Neuronal stem cell (in vitro differentiated cells): ENCODE results near the gene NPY1R.

Source experiments
- DNase-seq: peaks from one replicate; pipeline ENCODE4 v3.0.0-alpha.2; 2013; ENCODE audit warnings: low spot score
- H2AFZ ChIP-seq: one replicate; pipeline ENCODE4 v1.6.1; 2013; ENCODE audit warnings: mild to moderate bottlenecking, low read length, inconsistent platforms
- H2AK5ac ChIP-seq: 2 replicates; pipeline ENCODE4 v1.6.1; 2013; ENCODE audit warnings: low read depth, mild to moderate bottlenecking, inconsistent platforms, low read length, moderate library complexity, mixed read lengths
- H2BK120ac ChIP-seq: 2 replicates; pipeline ENCODE4 v1.6.1; 2013; ENCODE audit warnings: low read depth, mild to moderate bottlenecking, inconsistent platforms, low read length, moderate library complexity, mixed read lengths
- H2BK12ac ChIP-seq: one replicate; pipeline ENCODE4 v1.6.1; 2013; ENCODE audit warnings: low read length, inconsistent platforms
- H2BK15ac ChIP-seq: 2 replicates; pipeline ENCODE4 v1.6.1; 2013; ENCODE audit warnings: mild to moderate bottlenecking, low read length, inconsistent platforms, mixed read lengths
- H2BK5ac ChIP-seq: one replicate; pipeline ENCODE4 v1.6.1; 2013; ENCODE audit warnings: inconsistent platforms, mild to moderate bottlenecking, low read length, moderate library complexity
- H3K14ac ChIP-seq: one replicate; pipeline ENCODE4 v1.6.1; 2013; ENCODE audit warnings: low read length, inconsistent platforms
- H3K18ac ChIP-seq: 2 replicates; pipeline ENCODE4 v1.6.1; 2013; ENCODE audit warnings: low read length, inconsistent platforms
- H3K23ac ChIP-seq: 2 replicates; pipeline ENCODE4 v1.6.1; 2013; ENCODE audit warnings: low read depth, mild to moderate bottlenecking, mixed read lengths, low read length, inconsistent platforms; ENCODE audit not compliant: poor library complexity
- H3K27ac ChIP-seq: replicated peaks from 3 replicates; pipeline ENCODE4 v1.5.1; 2013; ENCODE audit warnings: low read length, inconsistent platforms
- H3K27me3 ChIP-seq, 3 experiments: 2 replicates each; pipeline ENCODE4 v1.6.1; 2013; ENCODE audit warnings: low read length in 3 of 3, mild to moderate bottlenecking in 2 of 3, inconsistent platforms in 1 of 3, low read depth in 1 of 3, mixed read lengths in 1 of 3, moderate library complexity in 1 of 3; ENCODE audit not compliant: control insufficient read depth in 3 of 3, insufficient read depth in 3 of 3
- H3K36me3 ChIP-seq, 2 donors: replicated peaks in 1 of 2; 2 replicates each; pipeline ENCODE4 v1.6.1; 2013; ENCODE audit warnings: low read length in 2 of 2; ENCODE audit not compliant: control insufficient read depth in 2 of 2, insufficient read depth in 2 of 2
- H3K4ac ChIP-seq: 2 replicates; pipeline ENCODE4 v1.6.1; 2013; ENCODE audit warnings: inconsistent platforms, mild to moderate bottlenecking, low read length, moderate library complexity
- H3K4me1 ChIP-seq, 2 donors: 1 replicate in 1 of 2; 2 replicates in 1 of 2; pipeline ENCODE4 v1.6.1; 2013; ENCODE audit warnings: low read length in 2 of 2, low read depth in 1 of 2; ENCODE audit not compliant: control insufficient read depth in 2 of 2, insufficient read depth in 1 of 2
- H3K4me2 ChIP-seq: one replicate; pipeline ENCODE4 v1.6.1; 2013; ENCODE audit warnings: mild to moderate bottlenecking, low read length, inconsistent platforms; ENCODE audit not compliant: insufficient read depth, poor library complexity, severe bottlenecking
- H3K4me3 ChIP-seq, 2 donors: 2 replicates each; pipeline ENCODE4 v1.5.1; 2013; ENCODE audit warnings: low read length in 2 of 2, mild to moderate bottlenecking in 2 of 2, inconsistent platforms in 1 of 2, moderate library complexity in 1 of 2
- H3K79me1 ChIP-seq: one replicate; pipeline ENCODE4 v1.6.1; 2013; ENCODE audit warnings: low read depth, mild to moderate bottlenecking, inconsistent platforms, low read length, moderate library complexity
- H3K9ac ChIP-seq: one replicate; pipeline ENCODE4 v1.6.1; 2013; ENCODE audit warnings: mild to moderate bottlenecking, low read depth, low read length, inconsistent platforms; ENCODE audit not compliant: poor library complexity
- H3K9me3 ChIP-seq, 2 donors: replicated peaks in 1 of 2; 2 replicates each; pipeline versions ENCODE3 to v1.6.1; 2013; ENCODE audit warnings: low read length in 2 of 2, mild to moderate bottlenecking in 2 of 2, inconsistent platforms in 1 of 2, low read depth in 1 of 2, mixed read lengths in 1 of 2, moderate library complexity in 1 of 2; ENCODE audit not compliant: control insufficient read depth in 2 of 2, insufficient read depth in 1 of 2
- H4K8ac ChIP-seq: one replicate; pipeline ENCODE4 v1.6.1; 2013; ENCODE audit warnings: low read depth, mild to moderate bottlenecking, inconsistent platforms, low read length, moderate library complexity
- H4K91ac ChIP-seq: one replicate; pipeline ENCODE4 v1.6.1; 2013; ENCODE audit warnings: low read length, low read depth, mild to moderate bottlenecking, inconsistent platforms; ENCODE audit not compliant: poor library complexity
- WGBS, 2 donors: extraction: QIAGEN DNeasy Blood & Tissue Kit; methylation state at CpG; one replicate each; pipeline ENCODE4 v1.1.7; 2013; ENCODE audit warnings: missing lambda C conversion rate in 2 of 2, mixed read lengths in 1 of 2; ENCODE audit not compliant: insufficient read length in 2 of 2, insufficient replicate concordance in 1 of 2; ENCODE audit errors: extremely low coverage in 2 of 2; 5-methylcytosine and 5-hydroxymethylcytosine counted together

NPY1R gene

DNA sequence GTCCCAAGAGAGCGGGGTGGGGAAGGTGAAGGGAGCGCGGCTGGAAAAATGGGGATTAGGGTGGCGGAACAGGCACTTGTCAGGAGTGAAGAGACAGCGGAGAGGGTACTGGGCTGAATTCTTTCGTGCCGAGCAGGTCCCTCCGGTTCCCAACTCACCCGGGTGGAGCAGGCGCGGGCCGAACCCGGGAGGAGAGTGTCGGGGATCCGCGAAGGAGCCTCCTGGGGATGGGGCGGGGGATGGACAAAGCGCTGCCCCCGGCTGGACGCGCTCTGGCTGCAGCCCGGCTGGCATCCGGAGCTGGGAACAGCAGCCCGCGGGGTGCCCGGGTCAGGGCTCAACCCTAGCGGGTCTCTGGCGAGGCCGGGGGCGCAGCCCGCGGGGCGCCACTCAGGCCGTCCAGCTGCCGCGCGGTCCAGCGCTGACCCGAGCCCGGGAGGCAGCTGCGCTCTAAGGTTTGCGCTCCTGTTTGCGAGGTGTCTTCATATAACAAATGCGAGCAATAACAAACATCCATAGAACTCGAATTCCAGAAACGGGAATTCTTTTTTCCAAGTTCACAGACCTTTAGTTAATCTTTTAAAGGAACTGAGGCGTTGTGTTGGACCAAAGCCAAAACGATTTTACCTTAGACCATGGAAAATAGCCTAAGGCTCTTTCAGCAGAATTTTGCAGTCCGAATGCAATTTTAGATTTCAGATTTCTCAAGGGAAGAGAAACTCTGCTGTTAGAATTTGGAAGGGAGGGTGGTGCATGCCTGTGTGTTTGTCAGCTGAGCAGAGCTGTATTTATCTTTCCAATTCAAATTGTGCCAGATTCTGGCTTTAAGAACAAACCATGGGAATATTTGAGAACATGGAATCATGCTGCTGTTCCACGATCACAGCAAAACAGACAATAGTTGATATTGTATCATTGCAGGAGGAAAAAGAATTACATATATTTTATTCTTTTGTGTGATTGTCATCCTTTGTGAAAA is 12.0 kb upstream of the NPY1R start:
- no peak overlapping the region for H2AK5ac ChIP-seq
- peak overlapping the region; percentile 86 for H3K4me2 ChIP-seq
- H3K27me3 ChIP-seq = peaks cover 2 to 74% (median 20%) of the 10 kb centered on the region in 3 experiments
- no peaks in the 10 kb centered on the region for H3K36me3 ChIP-seq
- H2AFZ ChIP-seq = peak overlapping the region; percentile 81
- H3K14ac ChIP-seq = peak overlapping the region; percentile 38
- H3K18ac ChIP-seq = peak overlapping the region; percentile 87
- H3K9ac ChIP-seq = peak overlapping the region; percentile 50
- H4K91ac ChIP-seq = no peak overlapping the region
- H2BK12ac ChIP-seq = no peak overlapping the region
- H3K9me3 ChIP-seq = no peaks in the 10 kb centered on the region
- peak overlapping the region; percentile 9 to 89 for H3K4me3 ChIP-seq
- DNase-seq = no peak
- H3K79me1 ChIP-seq = no peaks in the 10 kb centered on the region
- H2BK5ac ChIP-seq = no peak overlapping the region
- H2BK120ac ChIP-seq = no peak overlapping the region
- H2BK15ac ChIP-seq = peak overlapping the region; percentile 85
- no peak overlapping the region for H3K4ac ChIP-seq
- H3K27ac ChIP-seq = no peak overlapping the region
- no peak overlapping the region for H4K8ac ChIP-seq
- no CpG with 5 or more reads among the region's 50 CpGs for WGBS, 2 donors
- H3K23ac ChIP-seq = peak overlapping the region; percentile 73
- peaks cover 0 to 2% of the 10 kb centered on the region in 2 donors for H3K4me1 ChIP-seq

- Histone ChIP-seq H3K14ac (peak within 1 kb of the TSS; percentile 38), H3K27ac (no peak within 1 kb of the TSS), H2BK15ac (peak within 1 kb of the TSS; percentile 85), H3K9me3 (no peaks in the 10 kb centered on the region), H3K79me1 (no peaks in the 10 kb centered on the region), H3K18ac (peak within 1 kb of the TSS; percentile 87), H3K27me3 (peaks cover 2 to 81% (median 20%) of the 10 kb centered on the region in 3 experiments), H2BK5ac (no peak within 1 kb of the TSS), H2BK120ac (no peak within 1 kb of the TSS), H4K8ac (no peak within 1 kb of the TSS), H2AFZ (peak within 1 kb of the TSS; percentile 81), H4K91ac (no peak within 1 kb of the TSS), H3K23ac (peak within 1 kb of the TSS; percentile 73), H3K9ac (peak within 1 kb of the TSS; percentile 50), H3K4me1 (peaks cover 0 to 2% of the 10 kb centered on the region in 2 donors), H3K4me2 (peak within 1 kb of the TSS; percentile 86), H3K4me3 (peak within 1 kb of the TSS; percentile 9 to 89), H2BK12ac (no peak within 1 kb of the TSS), H2AK5ac (no peak within 1 kb of the TSS), H3K4ac (no peak within 1 kb of the TSS), H3K36me3 (no peaks in the 10 kb centered on the region)
- WGBS, 2 donors = no CpG with 5 or more reads among the region's 55 CpGs
- DNase-seq = peak; percentile 40
Observed at GRCh38 chr4:163343604-163344146, 11.3 kb upstream of the NPY1R start, which contains the start of gene NPY5R. Gene NPY5R, plus strand, starts transcription at chr4:163343892. Its CDS starts 6,382 bp downstream, at chr4:163350274.

DNA sequence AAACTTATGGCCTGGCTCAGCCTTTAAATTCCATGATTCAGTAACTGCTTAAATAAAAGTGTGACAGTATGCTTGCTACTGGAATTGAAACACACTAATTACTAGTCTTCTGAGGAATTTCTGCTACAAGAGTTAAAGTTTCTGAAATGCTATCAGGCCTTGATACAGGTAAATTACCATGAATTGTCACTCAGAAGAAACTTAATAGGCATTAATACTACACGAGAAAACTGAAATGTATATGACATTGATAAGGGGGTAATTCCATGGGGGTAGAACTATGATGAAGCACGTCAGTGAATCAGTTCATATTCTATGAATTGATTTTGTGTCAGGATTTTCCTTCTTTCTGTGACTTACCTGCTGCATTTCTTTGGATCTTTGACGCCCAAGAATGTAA is 3.0 kb upstream of the NPY1R start:
- no peak overlapping the region for H3K27ac ChIP-seq
- no peak overlapping the region for H4K91ac ChIP-seq
- no CpG with 5 or more reads among the region's 3 CpGs for WGBS, 2 donors
- no peaks in the 10 kb centered on the region for H3K79me1 ChIP-seq
- H3K27me3 ChIP-seq = peaks cover 0 to 51% (median 7%) of the 10 kb centered on the region in 3 experiments
- no peak overlapping the region for H4K8ac ChIP-seq
- H3K23ac ChIP-seq = no peak overlapping the region
- no peak overlapping the region for H3K4me3 ChIP-seq
- no peak overlapping the region for H3K4me2 ChIP-seq
- H3K36me3 ChIP-seq = no peaks in the 10 kb centered on the region
- DNase-seq = no peak
- no peak overlapping the region for H3K4ac ChIP-seq
- H2BK12ac ChIP-seq = no peak overlapping the region
- no peak overlapping the region for H3K14ac ChIP-seq
- no peak overlapping the region for H3K18ac ChIP-seq
- no peak overlapping the region for H2AFZ ChIP-seq
- H2BK120ac ChIP-seq = no peak overlapping the region
- H3K9ac ChIP-seq = no peak overlapping the region
- H3K9me3 ChIP-seq = peaks cover 4% of the 10 kb centered on the region in 2 donors
- no peak overlapping the region for H2BK15ac ChIP-seq
- H2AK5ac ChIP-seq = no peak overlapping the region
- peaks cover 0 to 3% of the 10 kb centered on the region in 2 donors for H3K4me1 ChIP-seq
- H2BK5ac ChIP-seq = no peak overlapping the region
